RKO (cell line): Measurements from ENCODE around the gene ANO2.
"Not testable (repeated sequence)": the region's sequence is repeated elsewhere in the genome, so short reads cannot be mapped to it uniquely, and the experiment has no call there.

Experiments used
- DNase-seq: peaks from one replicate; pipeline ENCODE4 v3.0.0-alpha.2; 2016; ENCODE audit warnings: low spot score

ANO2 gene

GRCh38 chr12:5661811-5662210, 283.2 kb downstream of the ANO2 start:
- DNase-seq, result no peak

GRCh38 chr12:5660238-5660637, 284.8 kb downstream of the ANO2 start:
- no peak for DNase-seq

- not testable (repeated sequence) for DNase-seq
Observed at GRCh38 chr12:5658339-5658941, 286.6 kb downstream of the ANO2 start.

- no peak for DNase-seq
Observed at GRCh38 chr12:5656836-5657235, 288.2 kb downstream of the ANO2 start.

GRCh38 chr12:5655120-5655519, 289.9 kb downstream of the ANO2 start:
- no peak for DNase-seq

GRCh38 chr12:5654019-5654418, 291.0 kb downstream of the ANO2 start:
- DNase-seq, result no peak

GRCh38 chr12:5650829-5651461, 294.1 kb downstream of the ANO2 start:
- DNase-seq, result no peak

- DNase-seq, result no peak
Observed at GRCh38 chr12:5650281-5650680, 294.8 kb downstream of the ANO2 start.

GRCh38 chr12:5648692-5649359, 296.2 kb downstream of the ANO2 start:
- peak; percentile 38 for DNase-seq

GRCh38 chr12:5643266-5643665, 301.8 kb downstream of the ANO2 start:
- DNase-seq, result no peak

GRCh38 chr12:5637698-5638097, 307.4 kb downstream of the ANO2 start:
- no peak for DNase-seq

- no peak for DNase-seq
Observed at GRCh38 chr12:5636907-5637306, 308.2 kb downstream of the ANO2 start.

GRCh38 chr12:5633106-5633505, 312.0 kb downstream of the ANO2 start:
- DNase-seq, result no peak

GRCh38 chr12:5632453-5632852, 312.6 kb downstream of the ANO2 start:
- DNase-seq, result no peak

GRCh38 chr12:5631497-5631896, 313.6 kb downstream of the ANO2 start:
- no peak for DNase-seq

- DNase-seq, result no peak
Observed at GRCh38 chr12:5630726-5631125, 314.3 kb downstream of the ANO2 start.

GRCh38 chr12:5628501-5628900, 316.6 kb downstream of the ANO2 start:
- no peak for DNase-seq

GRCh38 chr12:5627053-5627630, 317.9 kb downstream of the ANO2 start:
- DNase-seq, result no peak

GRCh38 chr12:5626151-5626550, 318.9 kb downstream of the ANO2 start:
- no peak for DNase-seq

GRCh38 chr12:5624486-5625272, 320.4 kb downstream of the ANO2 start:
- no peak for DNase-seq

GRCh38 chr12:5623411-5623810, 321.6 kb downstream of the ANO2 start:
- no peak for DNase-seq

- DNase-seq, result no peak
Observed at GRCh38 chr12:5622280-5622679, 322.8 kb downstream of the ANO2 start.
